Right ventricle myocardium superior (tissue), 1 donor: Measurements from ENCODE around the gene TULP4. TPM values are rescaled to one million over a fixed set of nuclear protein-coding genes. Genes with fewer than 3 reads are reported as not detected.
"Not testable (repeated sequence)": the region's sequence is repeated elsewhere in the genome, so short reads cannot be mapped to it uniquely, and the experiment has no call there.

Experiments used
- ATAC-seq: fragments of 200-7000 bp; cut with Tn5 transposase; one replicate; pipeline ENCODE4 v1.9.1; 2020; ENCODE audit warnings: mild to moderate bottlenecking; ENCODE audit not compliant: poor library complexity
- DNase-seq: peaks from one replicate; pipeline ENCODE4 v3.0.0-alpha.2; 2020
- intact Hi-C: fragments of 100-400 bp; cut with DNase I; formaldehyde crosslinking; loops from one replicate; pipeline ENCODE4 v1.11.2; 2022
- total RNA-seq: library from RNA; stranded (reverse); fragmentation: NEBNext Ultra II Directional; extraction: Animal tissue kit (Norgen Biotek cat#: 25700); gene quantifications from one replicate; pipeline ENCODE4 v1.2.1, GENCODE V29; 2021
- donor health status: DM: no; HTN: yes; CAD: no; lungs with severe emphysema.

Gene TULP4
- total RNA-seq, 1 donor from 2014 or later, result 98.2 TPM

GRCh38 chr6:158348737-158349504 lies 36.7 kb downstream of the TULP4 start:
- DNase-seq, ATAC-seq, intact Hi-C loops: not testable (repeated sequence)

DNA sequence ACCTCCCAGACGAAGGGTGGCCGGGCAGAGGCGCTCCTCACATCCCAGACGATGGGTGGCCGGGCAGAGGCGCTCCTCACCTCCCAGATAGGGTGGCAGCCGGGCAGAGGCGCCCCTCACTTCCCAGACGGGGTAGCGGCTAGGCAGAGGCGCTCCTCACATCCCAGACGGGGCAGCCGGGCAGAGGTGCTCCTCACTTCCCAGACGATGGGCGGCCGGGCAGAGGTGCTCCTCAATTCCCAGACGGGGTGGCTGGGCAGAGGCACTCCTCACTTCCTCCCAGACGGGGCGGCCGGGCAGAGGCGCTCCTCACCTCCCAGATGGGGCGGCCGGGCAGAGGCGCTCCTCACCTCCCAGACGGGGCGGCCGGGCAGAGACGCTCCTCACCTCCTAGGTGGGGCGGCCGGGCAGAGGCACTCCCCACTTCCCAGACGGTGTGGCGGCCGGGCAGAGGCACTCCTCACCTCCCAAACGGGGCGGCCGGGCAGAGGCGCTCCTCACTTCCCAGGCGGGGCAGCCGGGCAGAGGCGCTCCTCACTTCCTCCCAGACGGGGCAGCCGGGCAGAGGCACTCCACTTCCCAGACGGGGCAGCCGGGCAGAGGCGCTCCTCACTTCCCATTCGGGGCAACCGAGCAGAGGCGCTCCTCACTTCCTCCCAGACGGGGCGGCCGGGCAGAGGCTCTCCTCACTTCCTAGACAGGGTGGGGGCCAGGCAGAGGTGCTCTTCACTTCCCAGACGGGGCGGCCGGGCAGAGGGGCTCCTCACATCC lies 37.4 kb downstream of the TULP4 start:
- ATAC-seq, DNase-seq, intact Hi-C loops: not testable (repeated sequence)

- intact Hi-C loops, ATAC-seq, DNase-seq: not testable (repeated sequence)
Observed at GRCh38 chr6:158350731-158351130, 38.5 kb downstream of the TULP4 start.

DNA sequence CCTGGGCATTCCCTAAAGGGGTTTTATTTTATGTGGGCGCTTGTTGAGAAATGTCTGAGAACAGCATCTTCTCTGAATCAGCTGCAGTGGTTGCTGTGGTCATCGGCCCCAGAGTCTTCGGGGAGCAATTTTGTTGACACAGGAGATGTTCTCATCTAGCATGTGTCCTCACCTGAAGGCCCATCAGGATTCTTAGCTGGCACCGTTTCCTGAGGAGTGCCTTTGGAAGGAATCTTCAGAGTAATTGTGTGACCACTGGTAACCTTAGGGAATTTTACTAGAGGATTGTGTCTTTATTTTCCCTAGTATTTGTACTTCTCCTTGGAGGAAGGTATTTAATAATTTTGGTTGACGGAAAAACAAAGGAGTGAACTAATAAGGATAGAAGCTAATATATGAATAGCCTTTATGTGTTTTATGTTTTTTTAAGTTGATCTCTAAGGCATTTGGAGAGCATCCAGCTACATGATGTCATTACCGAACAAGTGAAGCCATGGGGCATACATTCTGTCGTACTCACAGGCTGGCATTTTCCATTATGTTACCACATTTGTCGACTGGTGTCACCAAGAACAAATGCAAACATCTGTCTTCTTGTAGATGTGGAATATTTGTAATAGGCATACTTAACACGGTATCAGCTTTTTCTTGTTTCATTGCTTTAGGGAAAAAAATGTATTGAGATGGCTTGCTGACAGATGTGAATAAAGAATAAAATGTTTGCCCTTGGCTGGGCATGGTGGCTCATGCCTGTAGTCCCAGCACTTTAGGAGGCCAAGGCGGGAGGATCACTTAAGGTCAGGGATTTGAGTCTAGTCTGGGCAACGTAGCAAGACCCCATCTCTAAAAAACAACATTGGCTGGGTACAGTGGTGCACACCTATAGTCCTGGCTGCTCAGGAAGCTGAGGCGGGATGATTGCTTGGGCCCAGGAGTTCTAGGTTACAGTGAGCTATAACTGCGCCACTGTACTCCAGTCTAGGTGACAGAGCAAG lies 41.9 kb downstream of the TULP4 start:
- intact Hi-C loops, result no loop called here
- no peak for ATAC-seq

DNA sequence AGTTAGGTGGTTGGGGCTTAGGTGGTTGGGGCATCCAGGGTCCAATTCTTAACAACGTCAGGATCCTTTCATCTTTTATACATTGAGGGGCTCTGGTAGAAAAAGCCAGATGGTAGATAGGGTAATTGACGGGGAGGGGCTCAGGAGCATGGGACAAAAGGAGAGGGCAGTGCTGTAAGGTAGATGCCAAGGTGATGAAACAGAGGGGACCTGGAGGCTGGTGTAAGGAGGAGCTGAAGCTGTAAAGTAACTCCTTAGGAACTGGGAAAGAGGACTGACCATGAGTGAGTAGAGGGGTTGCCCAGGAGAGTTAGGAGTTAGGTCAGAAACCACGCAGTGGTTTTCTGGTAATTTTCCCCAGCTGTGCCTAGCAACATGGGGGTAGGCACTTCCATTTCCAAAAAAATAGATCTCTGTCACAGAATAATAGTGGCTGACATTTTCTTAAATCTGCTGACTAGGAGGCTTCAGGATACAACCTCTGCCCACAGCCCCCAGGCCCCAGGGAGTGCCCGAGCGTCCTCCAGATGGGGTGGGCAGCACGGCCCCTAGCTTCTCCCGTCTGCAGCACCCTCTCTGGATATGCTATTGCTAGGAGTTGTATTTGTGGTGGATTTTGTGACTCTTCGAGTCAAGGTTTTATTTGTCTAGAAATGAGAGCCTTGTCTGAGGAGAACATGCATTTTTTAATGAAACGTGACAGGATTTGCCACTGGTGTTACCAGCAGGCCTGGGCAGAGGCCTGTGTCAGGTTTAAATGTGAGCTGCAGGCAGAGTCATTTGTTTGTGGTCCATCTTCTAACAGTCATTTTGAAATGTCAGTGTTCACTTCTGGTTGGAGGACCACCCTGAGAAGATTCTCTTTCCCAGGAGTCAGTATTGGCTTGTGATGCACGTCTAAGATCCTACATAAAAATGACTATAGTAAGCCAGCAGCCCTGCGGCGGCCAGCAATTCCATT lies 44.6 kb downstream of the TULP4 start:
- ATAC-seq, result no peak
- no peak for DNase-seq
- intact Hi-C loops, result no loop called here

More for the DNA sequence above, 41.9 kb downstream of the TULP4 start:
- DNase-seq, result no peak

- ATAC-seq, result no peak
- intact Hi-C loops, result no loop called here
- DNase-seq, result no peak
Observed at GRCh38 chr6:158357570-158358216, 45.4 kb downstream of the TULP4 start.

DNA sequence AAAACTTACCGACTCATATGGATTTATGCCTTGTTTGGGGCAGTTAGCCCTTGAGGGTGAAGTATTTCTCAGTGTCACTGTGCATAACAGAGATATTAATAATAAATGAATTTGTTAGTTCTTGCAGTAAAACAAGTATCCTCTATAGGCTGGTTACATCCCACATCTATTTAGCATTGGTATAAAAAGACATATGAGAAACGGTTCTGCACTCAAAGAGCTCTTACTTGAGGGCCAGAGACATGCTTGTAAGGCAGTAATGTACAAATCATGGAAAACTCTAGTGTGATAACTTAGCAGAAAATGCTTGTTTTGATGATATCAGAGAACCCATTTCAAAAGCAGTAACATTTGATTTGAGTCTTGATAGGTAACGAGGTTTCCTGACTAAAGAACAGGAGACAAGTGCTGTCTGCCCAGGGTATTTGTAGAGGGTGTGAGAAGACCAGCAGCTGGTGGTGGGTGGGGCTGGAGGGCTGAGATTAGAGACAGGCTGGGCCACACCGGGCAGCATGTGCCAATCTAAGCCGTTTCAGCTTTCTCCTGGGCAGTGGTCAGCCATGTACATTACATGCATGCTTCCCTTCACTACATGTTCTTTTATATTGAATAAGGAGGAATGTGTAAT lies 46.3 kb downstream of the TULP4 start:
- ATAC-seq (no peak), DNase-seq (no peak)
- intact Hi-C loops, result no loop called here

DNA sequence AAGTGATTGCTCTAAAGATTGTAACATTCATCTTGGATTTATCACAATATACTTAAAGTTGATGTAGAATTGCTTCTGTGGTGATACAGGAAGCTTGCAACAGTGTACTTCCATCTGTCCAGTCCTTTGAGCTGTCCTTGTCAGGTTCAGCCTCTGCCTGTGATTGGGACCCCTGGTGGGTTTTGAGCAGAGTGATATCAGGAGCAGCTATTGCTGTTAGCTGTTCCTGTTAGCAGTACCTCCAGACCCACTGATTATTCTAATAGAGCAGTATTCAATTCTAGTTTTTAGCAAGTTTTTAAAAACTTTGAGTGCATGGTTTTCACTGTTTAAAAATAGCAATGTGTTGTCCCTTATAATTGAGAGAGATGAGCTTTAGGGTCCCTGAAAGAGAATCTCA lies 48.8 kb downstream of the TULP4 start:
- DNase-seq, result no peak
- ATAC-seq, result no peak
- intact Hi-C loops, result no loop called here

GRCh38 chr6:158361961-158362669 lies 49.9 kb downstream of the TULP4 start:
- intact Hi-C loops, result no loop called here
- DNase-seq, result no peak
- peak; percentile 91 for ATAC-seq

DNA sequence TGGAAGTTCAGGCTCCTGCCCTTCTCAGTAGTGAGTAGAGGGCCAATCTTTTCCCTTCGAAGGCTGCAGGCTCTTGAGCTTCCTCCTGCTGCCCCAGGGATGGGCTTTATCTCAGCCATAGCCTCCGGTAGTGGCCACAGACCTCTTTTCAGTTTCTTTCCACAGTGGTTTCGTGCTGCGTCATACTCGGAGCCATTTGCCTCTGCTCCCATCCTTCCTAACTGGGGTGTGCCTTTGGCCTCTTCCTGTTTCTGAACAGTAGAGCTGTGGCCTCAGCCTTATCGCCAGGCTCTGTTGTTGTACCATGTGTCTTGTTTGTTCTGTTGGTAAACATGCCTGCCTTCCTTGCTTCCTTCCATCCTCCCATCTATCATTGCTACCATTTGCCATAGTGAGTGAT lies 54.1 kb downstream of the TULP4 start:
- DNase-seq, result no peak
- intact Hi-C loops, result no loop called here
- ATAC-seq, result no peak

- DNase-seq (no peak), ATAC-seq (no peak)
- intact Hi-C loops, result no loop called here
Observed at GRCh38 chr6:158367816-158368215, 55.6 kb downstream of the TULP4 start.

GRCh38 chr6:158369241-158369640 lies 57.0 kb downstream of the TULP4 start:
- no peak for DNase-seq
- intact Hi-C loops, result no loop called here
- ATAC-seq, result no peak

- intact Hi-C loops, result no loop called here
- no peak for ATAC-seq
- DNase-seq, result no peak
Observed at GRCh38 chr6:158370805-158371204, 58.5 kb downstream of the TULP4 start.

DNA sequence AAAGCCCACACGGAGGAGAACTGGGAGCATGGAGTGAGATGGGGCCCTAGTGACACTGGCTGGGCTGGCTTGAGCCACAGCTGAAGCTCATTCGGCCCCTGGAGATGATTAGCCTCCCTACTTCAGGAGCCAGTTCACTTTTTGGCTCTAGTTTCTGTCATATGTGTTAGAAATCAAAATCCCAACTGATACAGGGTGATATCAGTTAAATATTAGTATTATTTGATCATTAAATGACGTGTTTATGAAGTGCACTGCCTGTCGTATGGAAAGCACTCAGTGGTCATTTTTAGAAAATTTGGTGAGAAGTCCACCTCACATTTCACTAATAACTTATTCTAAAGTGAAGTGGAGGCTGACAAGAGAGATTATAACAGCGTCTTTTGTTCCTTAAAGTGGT lies 59.0 kb downstream of the TULP4 start:
- no peak for DNase-seq
- no peak for ATAC-seq
- intact Hi-C loops, result no loop called here

DNA sequence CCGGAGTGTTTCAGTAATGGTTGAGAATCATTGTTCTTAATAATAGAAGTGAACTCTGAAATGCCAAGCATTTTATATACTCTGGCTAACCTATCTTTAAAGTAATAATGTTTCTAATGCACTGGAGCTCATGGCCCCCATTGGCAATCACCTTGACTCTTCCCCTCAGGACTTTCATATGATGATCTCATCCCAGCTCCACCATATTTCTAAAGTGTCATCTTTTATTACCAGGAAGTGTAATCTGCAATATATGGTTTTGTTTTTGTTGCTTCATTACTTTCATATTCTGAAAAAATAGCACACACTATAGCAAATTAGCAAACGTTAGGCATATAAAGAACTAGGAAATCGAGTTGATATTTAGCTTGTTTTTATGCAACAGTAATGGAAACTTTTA lies 60.3 kb downstream of the TULP4 start:
- DNase-seq, result no peak
- ATAC-seq, result no peak
- intact Hi-C loops, result no loop called here

DNA sequence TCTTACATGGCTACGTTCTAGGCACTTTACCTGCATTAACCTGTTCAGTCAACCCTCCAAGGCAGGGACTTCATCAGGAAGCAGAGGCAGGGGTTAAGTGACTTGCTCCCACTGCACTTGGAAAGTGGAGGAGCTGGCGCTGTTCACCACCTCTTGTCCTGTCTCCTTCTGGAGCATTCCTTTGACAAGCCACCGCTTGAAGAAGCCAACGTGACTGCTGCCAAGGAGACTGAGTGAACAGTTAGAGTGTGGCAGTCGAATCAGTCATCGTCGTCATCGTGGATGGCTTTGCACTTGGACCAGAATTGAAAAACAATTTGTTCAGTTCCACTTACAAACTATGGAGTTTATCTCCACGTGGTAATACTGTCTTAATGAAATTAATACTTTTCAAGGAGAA lies 60.9 kb downstream of the TULP4 start:
- intact Hi-C loops, result no loop called here
- DNase-seq (no peak), ATAC-seq (no peak)
